PFSK-1 (cell line): ENCODE data around the gene HNRNPA3.

Experiments used
- FOXP2 ChIP-seq: optimal IDR thresholded peaks from 2 replicates; pipeline ENCODE3; 2011; ENCODE audit warnings: borderline replicate concordance, control low read depth, inconsistent platforms; ENCODE audit not compliant: insufficient read depth; ENCODE audit errors: extremely low read length, extremely low read depth
- POLR2AphosphoS5 ChIP-seq: IDR thresholded peaks from 2 replicates; pipeline ENCODE4 v1.6.1; 2012; ENCODE audit warnings: low read depth, mild to moderate bottlenecking, control low read depth, low read length, moderate library complexity
- REST ChIP-seq, 2 experiments: IDR thresholded peaks; 2 replicates each; pipeline versions ENCODE4 v1.6.1 to v1.8.0; 2011 to 2012; ENCODE audit warnings: low read depth in 2 of 2, low read length in 2 of 2, control low read depth in 1 of 2, inconsistent platforms in 1 of 2, mild to moderate bottlenecking in 1 of 2, moderate library complexity in 1 of 2; ENCODE audit not compliant: insufficient read depth in 1 of 2
- SIN3A ChIP-seq: IDR thresholded peaks from 2 replicates; pipeline ENCODE4 v1.6.1; 2012; ENCODE audit warnings: mild to moderate bottlenecking, low read length, moderate library complexity, borderline replicate concordance; ENCODE audit not compliant: insufficient read depth
- TAF1 ChIP-seq: IDR thresholded peaks from 2 replicates; pipeline ENCODE4 v1.6.1; 2012; ENCODE audit warnings: low read length, control low read depth, borderline replicate concordance; ENCODE audit not compliant: insufficient read depth

Gene HNRNPA3

GRCh38 chr2:177254433-177255226, 42.0 kb downstream of the HNRNPA3 start:
- no peak for TF ChIP-seq SIN3A
- TF ChIP-seq TAF1 = no peak
- no peak for TF ChIP-seq FOXP2
- no peak for TF ChIP-seq POLR2AphosphoS5
- TF ChIP-seq REST (IDR thresholded peaks at IDR 0.05; ENCODE audit: insufficient read depth in 1 of 2, low read depth in 2 of 2, low read length in 2 of 2) = no peak

GRCh38 chr2:177255227-177255601, 42.6 kb downstream of the HNRNPA3 start:
- no peak for TF ChIP-seq REST (IDR thresholded peaks at IDR 0.05; ENCODE audit: insufficient read depth in 1 of 2, low read depth in 2 of 2, low read length in 2 of 2)
- no peak for TF ChIP-seq SIN3A
- no peak for TF ChIP-seq TAF1
- TF ChIP-seq FOXP2 = no peak
- TF ChIP-seq POLR2AphosphoS5 = no peak

- TF ChIP-seq POLR2AphosphoS5 (no peak), FOXP2 (no peak), SIN3A (no peak), REST (IDR thresholded peaks at IDR 0.05; ENCODE audit: insufficient read depth in 1 of 2, low read depth in 2 of 2, low read length in 2 of 2) (no peak)
Observed at GRCh38 chr2:177256026-177256425, 43.4 kb downstream of the HNRNPA3 start.

- no peak for TF ChIP-seq TAF1
- TF ChIP-seq REST (IDR thresholded peaks at IDR 0.05; ENCODE audit: insufficient read depth in 1 of 2, low read depth in 2 of 2, low read length in 2 of 2) = no peak
- TF ChIP-seq POLR2AphosphoS5 = no peak
- TF ChIP-seq FOXP2 = no peak
- TF ChIP-seq SIN3A = no peak
Observed at GRCh38 chr2:177256695-177257094, 44.1 kb downstream of the HNRNPA3 start.

GRCh38 chr2:177257471-177257870, 44.9 kb downstream of the HNRNPA3 start:
- no peak for TF ChIP-seq POLR2AphosphoS5
- TF ChIP-seq REST (IDR thresholded peaks at IDR 0.05; ENCODE audit: insufficient read depth in 1 of 2, low read depth in 2 of 2, low read length in 2 of 2) = no peak
- no peak for TF ChIP-seq SIN3A
- TF ChIP-seq TAF1 = no peak
- TF ChIP-seq FOXP2 = no peak
